Hepatocyte (in vitro differentiated cells): Measurements from ENCODE around the gene ADIG. TPM values are rescaled to one million over a fixed set of nuclear protein-coding genes. Genes with fewer than 3 reads are reported as not detected.

ENCODE experiments used
- DNase-seq: peaks from one replicate; pipeline ENCODE4 v3.0.0-alpha.2; 2016; ENCODE audit warnings: low spot score
- H2AFZ ChIP-seq: fragments of 200-600 bp; sonication (generic); 2 replicates; pipeline ENCODE4 v1.6.0; 2016; ENCODE audit warnings: antibody characterized with exemption, mild to moderate bottlenecking
- H3K27ac ChIP-seq: fragments of 200-600 bp; sonication (generic); 2 replicates; pipeline ENCODE4 v1.5.1; 2016; ENCODE audit warnings: mild to moderate bottlenecking
- H3K27me3 ChIP-seq: fragments of 200-600 bp; sonication (generic); 2 replicates; pipeline ENCODE4 v1.6.1; 2016
- H3K36me3 ChIP-seq: fragments of 200-600 bp; sonication (generic); replicated peaks from 2 replicates; pipeline ENCODE4 v1.5.1; 2016; ENCODE audit warnings: low read depth; ENCODE audit not compliant: insufficient read depth
- H3K4me1 ChIP-seq: fragments of 200-600 bp; sonication (generic); 2 replicates; pipeline ENCODE4 v1.5.1; 2016; ENCODE audit warnings: mild to moderate bottlenecking, moderate library complexity; ENCODE audit not compliant: insufficient read depth
- H3K4me2 ChIP-seq: fragments of 200-600 bp; sonication (generic); 2 replicates; pipeline ENCODE4 v1.6.0; 2016
- H3K4me3 ChIP-seq: fragments of 200-600 bp; sonication (generic); 2 replicates; pipeline ENCODE4 v1.5.1; 2016; ENCODE audit warnings: mild to moderate bottlenecking
- H3K79me2 ChIP-seq: fragments of 200-600 bp; sonication (generic); 2 replicates; pipeline ENCODE4 v1.6.0; 2017; ENCODE audit warnings: mild to moderate bottlenecking
- H3K9me2 ChIP-seq: fragments of 200-600 bp; sonication (generic); replicated peaks from 2 replicates; pipeline ENCODE4 v1.6.0; 2017; ENCODE audit warnings: mild to moderate bottlenecking; ENCODE audit not compliant: insufficient read depth
- H3K9me3 ChIP-seq: fragments of 200-600 bp; sonication (generic); 2 replicates; pipeline ENCODE4 v1.5.1; 2016; ENCODE audit warnings: low read depth, mild to moderate bottlenecking
- H4K20me1 ChIP-seq: fragments of 200-600 bp; sonication (generic); 2 replicates; pipeline ENCODE4 v1.6.0; 2016; ENCODE audit warnings: mild to moderate bottlenecking; ENCODE audit not compliant: insufficient read depth, poor library complexity, severe bottlenecking
- CTCF ChIP-seq: fragments of 200-600 bp; sonication (generic); IDR thresholded peaks from 2 replicates; pipeline ENCODE4 v1.5.1; 2016; ENCODE audit warnings: antibody characterized with exemption, mild to moderate bottlenecking; ENCODE audit not compliant: poor library complexity
- EZH2 ChIP-seq: fragments of 200-600 bp; sonication (generic); IDR thresholded peaks from 2 replicates; pipeline ENCODE4 v1.6.1; 2016; ENCODE audit warnings: antibody characterized with exemption, mild to moderate bottlenecking, borderline replicate concordance
- EZH2phosphoT487 ChIP-seq: fragments of 200-600 bp; sonication (generic); IDR thresholded peaks from one replicate; pipeline ENCODE4 v1.6.1; 2018; ENCODE audit warnings: antibody characterized with exemption, mild to moderate bottlenecking, low read depth, moderate library complexity; ENCODE audit not compliant: unreplicated experiment, severe bottlenecking
- WGBS: methylation state at CpG from one replicate; pipeline ENCODE4 v1.1.6; 2016; ENCODE audit warnings: low lambda C conversion rate; ENCODE audit errors: missing lambda C conversion rate; 5-methylcytosine and 5-hydroxymethylcytosine counted together
- polyA plus RNA-seq: library from polyadenylated mRNA; unstranded; fragments of >200 nt; fragmentation: Nextera tagmentation; extraction: Ambion mirVana; gene quantifications from 2 replicates; pipeline ENCODE4 v1.2.1, GENCODE V29; 2016
- total RNA-seq: library from RNA; depleted of rRNA; stranded (reverse); fragments of >200 nt; gene quantifications from 2 replicates; pipeline ENCODE4 v1.2.3, GENCODE V29; 2014

Gene ADIG
- total and polyA plus RNA-seq, 2 experiments from 2014 or later, result not detected

GRCh38 chr20:38623061-38623460, 42.1 kb downstream of the ADIG start:
- no peaks in the 10 kb centered on the region for H3K9me3 ChIP-seq
- no peaks in the 10 kb centered on the region for H3K4me1 ChIP-seq
- no peak overlapping the region for H3K27ac ChIP-seq
- H4K20me1 ChIP-seq, result no peaks in the 10 kb centered on the region
- no peak overlapping the region for H2AFZ ChIP-seq
- WGBS, result 58% methylated on average over 4 of the region's 4 CpGs
- H3K4me3 ChIP-seq, result no peak overlapping the region
- TF ChIP-seq EZH2 (no peak), EZH2phosphoT487 (no peak), CTCF (no peak)
- H3K36me3 ChIP-seq, result no peaks in the 10 kb centered on the region
- no peak overlapping the region for H3K4me2 ChIP-seq
- no peaks in the 10 kb centered on the region for H3K9me2 ChIP-seq
- no peaks in the 10 kb centered on the region for H3K27me3 ChIP-seq
- H3K79me2 ChIP-seq, result no peaks in the 10 kb centered on the region
- DNase-seq, result no peak

DNA sequence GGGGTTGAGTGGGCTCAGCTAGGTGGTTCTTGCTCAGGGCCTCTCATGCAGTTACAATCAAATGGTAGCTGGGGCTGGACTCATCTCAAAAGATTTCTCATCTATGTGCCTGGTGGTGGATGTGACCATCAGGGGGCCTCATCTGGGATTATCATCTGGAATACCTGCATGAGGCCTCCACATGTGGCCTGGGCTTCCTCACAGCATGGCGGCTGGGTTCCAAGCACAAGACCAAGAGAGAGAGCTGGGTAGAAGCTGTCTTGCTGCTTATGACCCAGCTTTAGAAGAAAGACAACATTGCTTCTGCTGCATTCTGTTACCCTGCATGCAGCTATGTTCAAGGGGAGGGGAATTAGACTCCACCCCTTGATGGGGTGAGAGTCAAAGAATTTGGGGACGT, 43.1 kb downstream of the ADIG start:
- H4K20me1 ChIP-seq, result no peaks in the 10 kb centered on the region
- TF ChIP-seq CTCF (no peak), EZH2phosphoT487 (no peak), EZH2 (no peak)

DNA sequence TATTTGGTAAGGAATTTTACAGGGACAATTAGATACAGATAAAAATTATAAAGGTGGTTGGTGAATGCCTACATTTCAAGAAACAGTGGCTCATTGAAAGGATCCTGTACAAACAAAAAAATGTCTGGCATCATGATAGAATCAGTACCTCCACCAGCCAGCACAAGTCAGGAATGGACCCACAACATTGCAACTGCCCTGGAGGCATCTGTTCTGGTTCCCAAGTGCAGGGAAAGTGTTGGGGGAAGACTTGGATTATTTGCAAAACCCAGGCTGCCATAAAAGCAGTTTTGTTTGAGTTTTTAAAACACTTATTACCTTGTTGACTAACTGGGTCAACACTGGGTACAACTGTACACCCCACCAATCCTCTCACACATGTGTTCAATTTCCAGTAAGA, 44.9 kb downstream of the ADIG start:
- Histone ChIP-seq H3K9me3 (no peaks in the 10 kb centered on the region), H3K4me3 (no peak overlapping the region), H3K27me3 (no peaks in the 10 kb centered on the region), H3K4me1 (no peaks in the 10 kb centered on the region), H2AFZ (no peak overlapping the region), H3K36me3 (no peaks in the 10 kb centered on the region), H3K27ac (no peak overlapping the region), H4K20me1 (no peaks in the 10 kb centered on the region), H3K4me2 (no peak overlapping the region), H3K79me2 (no peaks in the 10 kb centered on the region), H3K9me2 (no peaks in the 10 kb centered on the region)
- DNase-seq, result no peak
- TF ChIP-seq EZH2, result no peak
- TF ChIP-seq EZH2phosphoT487, result no peak
- TF ChIP-seq CTCF, result no peak

More for the DNA sequence above, 43.1 kb downstream of the ADIG start:
- Histone ChIP-seq H3K27ac (no peak overlapping the region), H3K9me3 (no peaks in the 10 kb centered on the region), H3K9me2 (no peaks in the 10 kb centered on the region), H3K36me3 (no peaks in the 10 kb centered on the region), H3K27me3 (no peaks in the 10 kb centered on the region), H3K4me2 (no peak overlapping the region), H2AFZ (no peak overlapping the region), H3K4me1 (no peaks in the 10 kb centered on the region), H3K79me2 (no peaks in the 10 kb centered on the region), H3K4me3 (no peak overlapping the region)
- no peak for DNase-seq
- WGBS, result 92% methylated on average over 2 of the region's 2 CpGs

DNA sequence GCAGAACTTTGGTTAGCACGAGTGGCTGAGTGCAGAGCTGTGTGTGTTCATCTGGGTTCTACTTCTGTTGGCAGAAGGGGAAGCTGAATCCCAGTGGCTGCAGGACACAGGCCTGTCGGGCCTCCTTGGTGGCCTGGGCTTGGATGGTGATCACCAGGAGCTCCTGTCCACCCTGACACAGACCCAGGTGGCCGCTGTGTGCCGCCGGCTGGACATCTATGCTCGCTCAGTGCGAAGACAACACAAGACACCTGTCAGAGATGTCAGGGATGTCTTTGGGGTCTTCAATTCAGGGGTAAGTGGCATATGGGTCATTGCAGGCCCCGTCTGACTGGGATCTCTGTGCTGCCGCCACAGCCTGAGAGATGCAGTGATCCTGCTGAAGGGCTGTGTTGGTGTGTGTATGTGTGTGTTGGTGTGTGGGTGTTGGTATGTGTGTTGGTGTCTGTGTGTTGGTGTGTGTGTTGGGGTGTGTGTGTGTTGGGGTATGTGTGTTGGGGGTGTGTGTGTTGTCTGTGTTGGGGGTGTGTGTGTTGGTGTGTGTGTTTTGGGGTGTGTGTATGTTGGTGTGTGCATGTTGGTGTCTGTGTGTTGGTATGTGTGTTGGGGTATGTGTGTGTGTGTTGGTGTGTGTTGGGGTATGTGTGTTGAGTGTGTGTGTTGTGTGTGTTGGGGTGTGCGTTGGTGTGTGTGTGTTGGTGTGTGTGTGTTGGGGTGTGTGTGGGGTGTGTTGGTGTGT, 46.1 kb downstream of the ADIG start:
- 93% methylated on average over 10 of the region's 10 CpGs for WGBS
- no peak overlapping the region for H3K4me3 ChIP-seq
- H3K27me3 ChIP-seq, result no peaks in the 10 kb centered on the region
- no peaks in the 10 kb centered on the region for H3K9me2 ChIP-seq
- TF ChIP-seq EZH2 (no peak), CTCF (no peak), EZH2phosphoT487 (no peak)
- no peak overlapping the region for H3K4me2 ChIP-seq
- H2AFZ ChIP-seq, result no peak overlapping the region
- no peaks in the 10 kb centered on the region for H3K36me3 ChIP-seq
- DNase-seq, result no peak
- no peak overlapping the region for H3K27ac ChIP-seq
- H3K4me1 ChIP-seq, result no peaks in the 10 kb centered on the region
- H3K79me2 ChIP-seq, result no peaks in the 10 kb centered on the region
- H3K9me3 ChIP-seq, result no peaks in the 10 kb centered on the region
- no peaks in the 10 kb centered on the region for H4K20me1 ChIP-seq
